ENCODE measurements around the gene ANGPTL4. TPM values are rescaled to one million over a fixed set of nuclear protein-coding genes. Genes with fewer than 3 reads are reported as not detected.
"Not testable (repeated sequence)": the region's sequence is repeated elsewhere in the genome, so short reads cannot be mapped to it uniquely, and the experiment has no call there.

ANGPTL4 gene
- total and polyA plus RNA-seq, 2 experiments from 2014 or later, result 1.9 to 2.2 TPM

DNA sequence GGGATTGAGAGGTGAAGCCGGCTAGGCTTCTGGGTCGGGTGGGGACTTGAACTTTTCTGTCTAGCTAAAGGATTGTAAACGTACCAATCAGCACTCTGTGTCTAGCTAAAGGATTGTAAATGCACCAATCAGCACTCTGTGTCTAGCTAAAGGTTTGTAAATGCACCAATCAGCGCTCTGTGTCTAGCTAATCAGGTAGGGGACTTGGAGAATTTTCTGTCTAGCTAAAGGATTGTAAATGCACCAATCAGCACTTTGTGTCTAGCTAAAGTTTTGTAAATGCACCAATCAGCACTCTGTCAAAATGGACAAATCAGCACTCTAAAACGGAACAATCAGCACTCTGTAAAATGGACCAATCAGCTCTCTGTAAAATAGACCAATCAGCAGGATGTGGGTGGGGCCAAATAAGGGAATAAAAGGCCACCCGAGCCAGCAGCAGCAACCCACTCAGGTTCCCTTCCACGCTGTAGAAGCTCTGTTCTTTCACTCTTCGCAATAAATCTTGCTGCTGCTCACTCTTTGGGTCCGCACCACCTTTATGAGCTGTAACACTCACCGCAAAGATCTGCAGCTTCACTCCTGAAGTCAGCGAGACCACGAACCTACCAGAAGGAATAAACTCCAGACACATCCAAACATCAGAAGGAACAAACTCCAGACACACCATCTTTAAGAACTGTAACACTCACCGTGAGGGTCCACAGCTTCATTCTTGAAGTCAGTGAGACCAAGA is 15.4 kb downstream of the ANGPTL4 start:
- not testable (repeated sequence) for H3K9me2 ChIP-seq (ENCODE audit: insufficient read depth); H3K27ac Mint-ChIP-seq; DNase-seq (ENCODE audit: low spot score); H2AFZ ChIP-seq; H3K27me3 ChIP-seq (ENCODE audit: insufficient read depth); H3K4me1 ChIP-seq (ENCODE audit: insufficient read depth); H3F3A ChIP-seq (replicated peaks; ENCODE audit: low read depth); ATAC-seq; H4K20me1 ChIP-seq (replicated peaks; ENCODE audit: insufficient read depth); H3K36me3 ChIP-seq (ENCODE audit: insufficient read depth); H3K27ac ChIP-seq (ENCODE audit: low read depth); H3K79me2 ChIP-seq (replicated peaks; ENCODE audit: insufficient read depth); H3K27me3 Mint-ChIP-seq (ENCODE audit: insufficient read depth, low read depth, poor library complexity); H3K4me3 Mint-ChIP-seq
- Mint-ChIP-seq H3K36me3 (ENCODE audit: low read depth) (peaks cover 13% of the 10 kb centered on the region), H3K9me3 (peaks cover 11% of the 10 kb centered on the region), H3K4me1 (peaks cover 14% of the 10 kb centered on the region)
- H3K4me3 ChIP-seq, result peak overlapping the region; percentile 41; the same call in 1 of the 2 replicates
- H3K4me2 ChIP-seq, result peak overlapping the region; percentile 69; the same call in 1 of the 2 replicates

GRCh38 chr19:8384569-8384968 is 20.6 kb downstream of the ANGPTL4 start:
- Mint-ChIP-seq H3K9me3 (peaks cover 22% of the 10 kb centered on the region), H3K4me1 (peaks cover 17% of the 10 kb centered on the region), H3K36me3 (ENCODE audit: low read depth) (peaks cover 22% of the 10 kb centered on the region)
- H3F3A ChIP-seq (replicated peaks; ENCODE audit: low read depth); H3K9me2 ChIP-seq (ENCODE audit: insufficient read depth); DNase-seq (ENCODE audit: low spot score); H3K4me3 Mint-ChIP-seq; H2AFZ ChIP-seq; H3K79me2 ChIP-seq (replicated peaks; ENCODE audit: insufficient read depth); H3K4me1 ChIP-seq (ENCODE audit: insufficient read depth); H3K36me3 ChIP-seq (ENCODE audit: insufficient read depth); H3K27me3 Mint-ChIP-seq (ENCODE audit: insufficient read depth, low read depth, poor library complexity); H3K27ac ChIP-seq (ENCODE audit: low read depth); H3K4me2 ChIP-seq; H4K20me1 ChIP-seq (replicated peaks; ENCODE audit: insufficient read depth); H3K27me3 ChIP-seq (ENCODE audit: insufficient read depth); H3K4me3 ChIP-seq; H3K27ac Mint-ChIP-seq; ATAC-seq: not testable (repeated sequence)

DNA sequence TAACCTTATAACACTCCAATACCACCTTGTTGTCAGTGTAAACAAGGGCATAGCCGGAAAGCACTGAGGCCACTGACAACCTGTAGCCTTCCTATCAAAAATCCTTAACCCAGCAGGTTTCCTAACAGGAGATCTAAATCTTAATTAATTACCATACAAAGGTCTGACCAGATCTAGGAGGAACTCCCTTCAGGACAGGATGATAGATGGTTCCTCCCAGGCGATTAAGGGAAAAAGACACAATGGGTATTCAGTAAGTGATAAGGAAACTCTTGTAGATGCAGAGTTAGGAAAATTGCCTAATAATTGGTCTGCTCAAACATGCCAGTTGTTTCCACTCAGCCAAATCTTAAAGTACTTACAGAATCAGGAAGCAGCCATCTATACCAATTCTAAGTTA is 21.1 kb downstream of the ANGPTL4 start:
- Mint-ChIP-seq H3K9me3 (peaks cover 20% of the 10 kb centered on the region), H3K4me1 (peaks cover 17% of the 10 kb centered on the region), H3K36me3 (ENCODE audit: low read depth) (peaks cover 21% of the 10 kb centered on the region), H3K27me3 (ENCODE audit: insufficient read depth, low read depth, poor library complexity) (peaks cover 10% of the 10 kb centered on the region)
- not testable (repeated sequence) for H3K27ac Mint-ChIP-seq; H3K4me3 ChIP-seq; ATAC-seq; H3F3A ChIP-seq (replicated peaks; ENCODE audit: low read depth); H3K79me2 ChIP-seq (replicated peaks; ENCODE audit: insufficient read depth); H2AFZ ChIP-seq; H3K9me2 ChIP-seq (ENCODE audit: insufficient read depth); H3K4me3 Mint-ChIP-seq; H3K27me3 ChIP-seq (ENCODE audit: insufficient read depth); H3K27ac ChIP-seq (ENCODE audit: low read depth); H3K4me1 ChIP-seq (ENCODE audit: insufficient read depth); H4K20me1 ChIP-seq (replicated peaks; ENCODE audit: insufficient read depth); H3K4me2 ChIP-seq; DNase-seq (ENCODE audit: low spot score); H3K36me3 ChIP-seq (ENCODE audit: insufficient read depth)

DNA sequence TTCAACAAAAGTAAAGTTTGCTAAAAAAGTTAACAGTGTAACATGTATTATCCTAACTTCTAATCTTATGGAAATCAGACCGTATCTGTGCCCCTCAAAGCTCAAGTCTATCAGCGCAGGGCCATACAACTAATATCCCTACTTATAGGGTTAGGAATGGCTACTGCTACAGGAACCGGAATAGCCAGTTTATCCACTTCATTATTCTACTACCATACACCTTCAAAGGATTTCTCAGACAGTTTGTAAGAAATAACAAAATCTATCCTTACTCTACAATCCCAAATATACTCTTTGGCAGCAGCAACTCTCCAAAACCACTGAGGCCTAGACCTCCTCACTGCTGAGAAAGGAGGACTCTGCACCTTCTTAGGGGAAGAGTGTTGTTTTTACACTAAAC is 21.6 kb downstream of the ANGPTL4 start:
- H3K36me3 Mint-ChIP-seq (ENCODE audit: low read depth), result peaks cover 21% of the 10 kb centered on the region
- not testable (repeated sequence) for H3K27ac Mint-ChIP-seq

DNA sequence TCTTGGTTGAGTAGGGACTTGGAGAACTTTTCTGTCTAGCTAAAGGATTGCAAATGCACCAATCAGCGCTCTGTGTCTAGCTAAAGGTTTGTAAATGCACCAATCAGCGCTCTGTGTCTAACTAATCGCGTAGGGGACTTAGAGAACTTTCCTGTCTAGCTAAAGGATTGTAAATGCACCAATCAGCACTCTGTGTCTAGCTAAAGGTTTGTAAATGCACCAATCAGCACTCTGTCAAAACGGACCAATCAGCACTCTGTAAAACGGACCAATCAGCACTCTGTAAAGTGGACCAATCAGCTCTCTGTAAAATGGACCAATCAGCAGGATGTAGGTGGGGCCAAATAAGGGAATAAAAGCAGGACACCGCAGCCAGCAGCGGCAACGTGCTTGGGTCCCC is 22.5 kb downstream of the ANGPTL4 start:
- Mint-ChIP-seq H3K27me3 (ENCODE audit: insufficient read depth, low read depth, poor library complexity) (peaks cover 12% of the 10 kb centered on the region), H3K9me3 (peaks cover 20% of the 10 kb centered on the region), H3K36me3 (ENCODE audit: low read depth) (peaks cover 21% of the 10 kb centered on the region)
- not testable (repeated sequence) for ATAC-seq; H3K79me2 ChIP-seq (replicated peaks; ENCODE audit: insufficient read depth); H3K4me1 Mint-ChIP-seq; H2AFZ ChIP-seq; H3K9me2 ChIP-seq (ENCODE audit: insufficient read depth); H4K20me1 ChIP-seq (replicated peaks; ENCODE audit: insufficient read depth); H3K27me3 ChIP-seq (ENCODE audit: insufficient read depth); H3F3A ChIP-seq (replicated peaks; ENCODE audit: low read depth); H3K4me1 ChIP-seq (ENCODE audit: insufficient read depth); H3K36me3 ChIP-seq (ENCODE audit: insufficient read depth); DNase-seq (ENCODE audit: low spot score); H3K4me3 Mint-ChIP-seq; H3K4me2 ChIP-seq; H3K27ac Mint-ChIP-seq; H3K4me3 ChIP-seq; H3K27ac ChIP-seq (ENCODE audit: low read depth)

More for the DNA sequence above, 21.6 kb downstream of the ANGPTL4 start:
- H3K4me1 ChIP-seq (ENCODE audit: insufficient read depth); H3K27ac ChIP-seq (ENCODE audit: low read depth); H3K9me2 ChIP-seq (ENCODE audit: insufficient read depth); ATAC-seq; H3K4me3 ChIP-seq; H4K20me1 ChIP-seq (replicated peaks; ENCODE audit: insufficient read depth); H3K4me3 Mint-ChIP-seq; H3K36me3 ChIP-seq (ENCODE audit: insufficient read depth); H3F3A ChIP-seq (replicated peaks; ENCODE audit: low read depth); H3K27me3 ChIP-seq (ENCODE audit: insufficient read depth); H3K4me2 ChIP-seq; H3K79me2 ChIP-seq (replicated peaks; ENCODE audit: insufficient read depth); H2AFZ ChIP-seq; DNase-seq (ENCODE audit: low spot score): not testable (repeated sequence)
- H3K27me3 Mint-ChIP-seq (ENCODE audit: insufficient read depth, low read depth, poor library complexity), result peaks cover 12% of the 10 kb centered on the region
- peaks cover 20% of the 10 kb centered on the region for H3K9me3 Mint-ChIP-seq
- peaks cover 13% of the 10 kb centered on the region for H3K4me1 Mint-ChIP-seq

Measured in GM23338 (cell line).